H9 (cell line): ENCODE results near the gene FAM78A. TPM values are rescaled to one million over a fixed set of nuclear protein-coding genes. Genes with fewer than 3 reads are reported as not detected.
"Not testable (repeated sequence)": the region's sequence is repeated elsewhere in the genome, so short reads cannot be mapped to it uniquely, and the experiment has no call there.

Experiments
- DNase-seq: peaks from one replicate; pipeline ENCODE4 v3.0.0-alpha.2; 2017
- H2AFZ ChIP-seq: one replicate; pipeline ENCODE4 v1.6.1; 2013; ENCODE audit warnings: mild to moderate bottlenecking, low read length, control low read depth, moderate library complexity
- H2AK5ac ChIP-seq: 2 replicates; pipeline ENCODE4 v1.6.1; 2013; ENCODE audit warnings: low read length, control low read depth, mixed read lengths; ENCODE audit not compliant: insufficient read length
- H2BK120ac ChIP-seq: one replicate; pipeline ENCODE4 v1.6.1; 2013; ENCODE audit warnings: low read depth, mild to moderate bottlenecking, low read length, control low read depth, inconsistent platforms; ENCODE audit not compliant: poor library complexity, severe bottlenecking
- H2BK12ac ChIP-seq: 2 replicates; pipeline ENCODE4 v1.6.1; 2013; ENCODE audit warnings: low read length, control low read depth, mixed read lengths, low read depth; ENCODE audit not compliant: insufficient read length
- H2BK15ac ChIP-seq: 2 replicates; pipeline ENCODE4 v1.6.1; 2013; ENCODE audit warnings: low read depth, low read length, control low read depth
- H2BK20ac ChIP-seq: one replicate; pipeline ENCODE4 v1.6.1; 2013; ENCODE audit warnings: low read depth, mild to moderate bottlenecking, low read length, control low read depth, inconsistent platforms; ENCODE audit not compliant: poor library complexity, severe bottlenecking
- H2BK5ac ChIP-seq: 2 replicates; pipeline ENCODE4 v1.6.1; 2013; ENCODE audit warnings: low read length, control low read depth, mixed read lengths; ENCODE audit not compliant: insufficient read length
- H3K14ac ChIP-seq: 2 replicates; pipeline ENCODE4 v1.6.1; 2013; ENCODE audit warnings: low read length, control low read depth; ENCODE audit not compliant: insufficient read depth
- H3K18ac ChIP-seq: 2 replicates; pipeline ENCODE4 v1.6.1; 2013; ENCODE audit warnings: low read depth, mild to moderate bottlenecking, mixed read lengths, low read length, control low read depth; ENCODE audit not compliant: insufficient read length
- H3K23ac ChIP-seq: 2 replicates; pipeline ENCODE4 v1.6.1; 2013; ENCODE audit warnings: low read length, control low read depth, mixed read lengths, low read depth; ENCODE audit not compliant: insufficient read length
- H3K23me2 ChIP-seq: 2 replicates; pipeline ENCODE4 v1.6.1; 2013; ENCODE audit warnings: low read depth, mild to moderate bottlenecking, mixed read lengths, low read length, control low read depth; ENCODE audit not compliant: insufficient read length, poor library complexity, severe bottlenecking
- H3K27ac ChIP-seq: 2 replicates; pipeline ENCODE4 v1.5.1; 2013; ENCODE audit warnings: low read length, control low read depth, mixed read lengths, low read depth; ENCODE audit not compliant: insufficient read length
- H3K27me3 ChIP-seq: 2 replicates; pipeline ENCODE4 v1.6.1; 2013; ENCODE audit warnings: low read length, control low read depth, inconsistent platforms; ENCODE audit not compliant: insufficient read depth
- H3K4ac ChIP-seq: 2 replicates; pipeline ENCODE4 v1.6.1; 2013; ENCODE audit warnings: low read depth, mild to moderate bottlenecking, control low read depth, inconsistent platforms, low read length, moderate library complexity
- H3K4me1 ChIP-seq: 2 replicates; pipeline ENCODE4 v1.6.1; 2013; ENCODE audit warnings: low read length, control low read depth, inconsistent platforms; ENCODE audit not compliant: insufficient read depth
- H3K4me2 ChIP-seq: 2 replicates; pipeline ENCODE4 v1.6.1; 2013; ENCODE audit warnings: low read length, control low read depth, mixed read lengths; ENCODE audit not compliant: insufficient read length, insufficient read depth
- H3K56ac ChIP-seq: 2 replicates; pipeline ENCODE4 v1.6.1; 2013; ENCODE audit warnings: low read depth, mild to moderate bottlenecking, mixed read lengths, low read length, control low read depth; ENCODE audit not compliant: insufficient read length
- H3K79me1 ChIP-seq: 2 replicates; pipeline ENCODE4 v1.6.1; 2013; ENCODE audit warnings: low read depth, mild to moderate bottlenecking, moderate library complexity, low read length, control low read depth, inconsistent platforms; ENCODE audit not compliant: insufficient read depth, poor library complexity, severe bottlenecking
- H3K79me2 ChIP-seq: 2 replicates; pipeline ENCODE4 v1.6.1; 2013; ENCODE audit warnings: low read length, control low read depth, inconsistent platforms; ENCODE audit not compliant: insufficient read depth
- H3K9ac ChIP-seq: 2 replicates; pipeline ENCODE4 v1.6.1; 2013; ENCODE audit warnings: low read length, control low read depth, mixed read lengths; ENCODE audit not compliant: insufficient read length; ENCODE audit errors: extremely low read depth
- H3K9me3 ChIP-seq: one replicate; pipeline ENCODE4 v1.6.1; 2013; ENCODE audit warnings: low read depth, low read length, inconsistent platforms; ENCODE audit not compliant: control insufficient read depth
- H3T11ph ChIP-seq: one replicate; pipeline ENCODE4 v1.6.1; 2013; ENCODE audit warnings: mild to moderate bottlenecking, low read length, control low read depth, inconsistent platforms
- H4K20me1 ChIP-seq: one replicate; pipeline ENCODE4 v1.6.1; 2013; ENCODE audit not compliant: control insufficient read depth, insufficient read length, insufficient read depth
- H4K5ac ChIP-seq: 2 replicates; pipeline ENCODE4 v1.6.1; 2013; ENCODE audit warnings: low read depth, mild to moderate bottlenecking, mixed read lengths, low read length, control low read depth; ENCODE audit not compliant: insufficient read length
- H4K8ac ChIP-seq: replicated peaks from 2 replicates; pipeline ENCODE4 v1.6.1; 2013; ENCODE audit warnings: low read length, control low read depth, mixed read lengths, low read depth; ENCODE audit not compliant: insufficient read length
- H4K91ac ChIP-seq: 2 replicates; pipeline ENCODE4 v1.6.1; 2013; ENCODE audit warnings: low read depth, mild to moderate bottlenecking, moderate library complexity, mixed read lengths, low read length, control low read depth; ENCODE audit not compliant: insufficient read length
- H3K27ac Mint-ChIP-seq, 3 experiments: 2 replicates in 2 of 3; 3 replicates in 1 of 3; pipeline ENCODE4 v1.8.0; 2020 to 2021; ENCODE audit warnings: mixed read lengths in 3 of 3, mild to moderate bottlenecking in 1 of 3, moderate library complexity in 1 of 3
- H3K27me3 Mint-ChIP-seq: 2 replicates; pipeline ENCODE4 v1.8.0; 2021; ENCODE audit warnings: low read depth, mild to moderate bottlenecking, moderate library complexity, mixed read lengths
- H3K36me3 Mint-ChIP-seq, 3 experiments: 2 replicates in 2 of 3; 3 replicates in 1 of 3; pipeline ENCODE4 v1.8.0; 2020 to 2021; ENCODE audit warnings: low read depth in 3 of 3, mixed read lengths in 3 of 3; ENCODE audit not compliant: insufficient read depth in 1 of 3
- H3K4me1 Mint-ChIP-seq, 2 experiments: 2 replicates each; pipeline ENCODE4 v1.8.0; 2020; ENCODE audit warnings: mixed read lengths in 2 of 2
- H3K4me3 Mint-ChIP-seq, 2 experiments: 2 replicates in 1 of 2; 3 replicates in 1 of 2; pipeline ENCODE4 v1.8.0; 2020 to 2021; ENCODE audit warnings: mild to moderate bottlenecking in 2 of 2, mixed read lengths in 2 of 2, moderate library complexity in 1 of 2
- H3K9me3 Mint-ChIP-seq, 2 experiments: 2 replicates in 1 of 2; 3 replicates in 1 of 2; pipeline ENCODE4 v1.8.0; 2020; ENCODE audit warnings: mild to moderate bottlenecking in 2 of 2, mixed read lengths in 2 of 2, moderate library complexity in 1 of 2
- WGBS: extraction: QIAGEN DNeasy Blood & Tissue Kit; methylation state at CpG from one replicate; pipeline ENCODE4 v1.1.7; 2013; ENCODE audit warnings: missing lambda C conversion rate, low lambda C conversion rate, mixed read lengths; ENCODE audit not compliant: insufficient read length; ENCODE audit errors: extremely low coverage; 5-methylcytosine and 5-hydroxymethylcytosine counted together
- total RNA-seq: library from RNA; stranded (reverse); gene quantifications from 2 replicates; pipeline ENCODE4 v1.2.1, GENCODE V29; 2021
- TF ChIP-seq, protein P1 (sequence below): fragments of 200-600 bp; sonication (generic); conservative IDR thresholded peaks from 3 replicates; pipeline ENCODE4 v1.8.0; 2021; ENCODE audit warnings: antibody characterized with exemption, mild to moderate bottlenecking

FAM78A gene
- total RNA-seq, 1 experiment from 2014 or later: 1.9 TPM

DNA sequence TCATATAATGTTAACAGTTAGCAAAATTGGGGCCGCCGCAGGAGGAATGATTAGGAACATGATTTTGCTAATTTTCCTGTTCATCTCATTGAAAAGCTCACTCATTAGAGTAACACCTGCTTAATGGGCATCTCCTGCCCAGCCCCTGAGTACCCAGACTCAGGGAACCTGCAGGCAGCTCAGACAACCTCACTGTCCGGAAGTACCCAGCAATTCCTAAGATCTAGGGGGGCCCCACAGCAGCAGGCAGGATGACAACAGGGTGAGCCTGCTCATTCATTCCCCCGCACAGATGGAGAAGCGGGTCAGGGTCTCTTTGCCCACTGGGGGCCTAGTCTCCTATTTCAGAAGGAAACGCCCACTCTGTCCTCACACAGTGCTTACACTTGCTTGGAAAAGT, 12.6 kb downstream of the FAM78A start:
- H3K9me3 ChIP-seq: no peaks in the 10 kb centered on the region
- peaks cover 0 to 4% (median 3%) of the 10 kb centered on the region in 3 experiments; a peak in 4 of 7 replicates for H3K36me3 Mint-ChIP-seq
- H3K4ac ChIP-seq: no peak overlapping the region
- no peaks in the 10 kb centered on the region for H4K20me1 ChIP-seq
- H3K23me2 ChIP-seq: peaks cover 5% of the 10 kb centered on the region
- no CpG with 5 or more reads among the region's 6 CpGs for WGBS
- no peak overlapping the region for H3K23ac ChIP-seq
- H3K27me3 Mint-ChIP-seq: no peaks in the 10 kb centered on the region
- H3K9ac ChIP-seq: no peak overlapping the region
- H3T11ph ChIP-seq: no peak overlapping the region
- H3K4me1 ChIP-seq: no peaks in the 10 kb centered on the region; the same call in 1 of the 2 replicates
- no peak overlapping the region for H3K18ac ChIP-seq
- TF ChIP-seq, protein P1, sequence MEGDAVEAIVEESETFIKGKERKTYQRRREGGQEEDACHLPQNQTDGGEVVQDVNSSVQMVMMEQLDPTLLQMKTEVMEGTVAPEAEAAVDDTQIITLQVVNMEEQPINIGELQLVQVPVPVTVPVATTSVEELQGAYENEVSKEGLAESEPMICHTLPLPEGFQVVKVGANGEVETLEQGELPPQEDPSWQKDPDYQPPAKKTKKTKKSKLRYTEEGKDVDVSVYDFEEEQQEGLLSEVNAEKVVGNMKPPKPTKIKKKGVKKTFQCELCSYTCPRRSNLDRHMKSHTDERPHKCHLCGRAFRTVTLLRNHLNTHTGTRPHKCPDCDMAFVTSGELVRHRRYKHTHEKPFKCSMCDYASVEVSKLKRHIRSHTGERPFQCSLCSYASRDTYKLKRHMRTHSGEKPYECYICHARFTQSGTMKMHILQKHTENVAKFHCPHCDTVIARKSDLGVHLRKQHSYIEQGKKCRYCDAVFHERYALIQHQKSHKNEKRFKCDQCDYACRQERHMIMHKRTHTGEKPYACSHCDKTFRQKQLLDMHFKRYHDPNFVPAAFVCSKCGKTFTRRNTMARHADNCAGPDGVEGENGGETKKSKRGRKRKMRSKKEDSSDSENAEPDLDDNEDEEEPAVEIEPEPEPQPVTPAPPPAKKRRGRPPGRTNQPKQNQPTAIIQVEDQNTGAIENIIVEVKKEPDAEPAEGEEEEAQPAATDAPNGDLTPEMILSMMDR: no peak
- no peak overlapping the region; a peak in 1 of 5 replicates for H3K4me3 Mint-ChIP-seq
- DNase-seq: no peak
- no peak overlapping the region for H4K8ac ChIP-seq
- H3K79me2 ChIP-seq: no peaks in the 10 kb centered on the region
- H4K5ac ChIP-seq: no peak overlapping the region
- no peak overlapping the region for H4K91ac ChIP-seq
- H3K4me1 Mint-ChIP-seq: peaks cover 6 to 14% of the 10 kb centered on the region in 2 experiments
- H3K27ac Mint-ChIP-seq: peak overlapping the region in 2 of 3 experiments; percentile 66 to 94; a peak in 3 of 7 replicates
- no peak overlapping the region for H3K14ac ChIP-seq
- H3K56ac ChIP-seq: no peak overlapping the region
- H2AK5ac ChIP-seq: no peak overlapping the region
- H3K4me2 ChIP-seq: no peak overlapping the region
- no peak overlapping the region for H2BK120ac ChIP-seq
- H3K27me3 ChIP-seq: no peaks in the 10 kb centered on the region
- H3K9me3 Mint-ChIP-seq: no peaks in the 10 kb centered on the region
- H2BK15ac ChIP-seq: no peak overlapping the region
- H2AFZ ChIP-seq: no peak overlapping the region
- H3K27ac ChIP-seq: no peak overlapping the region
- no peaks in the 10 kb centered on the region for H3K79me1 ChIP-seq
- H2BK12ac ChIP-seq: no peak overlapping the region
- no peak overlapping the region for H2BK5ac ChIP-seq
- H2BK20ac ChIP-seq: no peak overlapping the region

- not testable (repeated sequence) for H3K4me1 ChIP-seq, H2BK5ac ChIP-seq, H3K23me2 ChIP-seq, H4K5ac ChIP-seq, H3K27me3 Mint-ChIP-seq, H3K9me3 ChIP-seq, H3K56ac ChIP-seq, H3K9me3 Mint-ChIP-seq, H3K9ac ChIP-seq, H2BK12ac ChIP-seq, H3K23ac ChIP-seq, H2AK5ac ChIP-seq, H4K91ac ChIP-seq, H3T11ph ChIP-seq, H2BK20ac ChIP-seq, H3K4me2 ChIP-seq, H3K18ac ChIP-seq, H2BK15ac ChIP-seq, H3K27ac Mint-ChIP-seq, H3K79me2 ChIP-seq, DNase-seq, H3K27ac ChIP-seq, H2AFZ ChIP-seq, H3K4me3 Mint-ChIP-seq, H3K4ac ChIP-seq, H4K8ac ChIP-seq, H3K27me3 ChIP-seq, H3K14ac ChIP-seq, H2BK120ac ChIP-seq, H4K20me1 ChIP-seq, H3K79me1 ChIP-seq, H3K36me3 Mint-ChIP-seq
- peaks cover 6 to 16% of the 10 kb centered on the region in 2 experiments for H3K4me1 Mint-ChIP-seq
- WGBS: no CpG with 5 or more reads among the region's 5 CpGs
These were observed 13.3 kb downstream of the FAM78A start for GRCh38 chr9:131263033-131263343.
